ENCODE results near the gene ZNF189. TPM values are rescaled to one million over a fixed set of nuclear protein-coding genes. Genes with fewer than 3 reads are reported as not detected.

Gene ZNF189
- total and polyA plus RNA-seq, 2 donors (not counting 3 experiments of a cell fraction or from before 2014, with no cell fraction given): 3.3 to 14.6 TPM

GRCh38 chr9:101369884-101370531, 28.6 kb upstream of the ZNF189 start:
- FAIRE-seq: no peak
- Histone ChIP-seq H3K4me1 (ENCODE audit: control insufficient read depth, extremely low read depth, insufficient read depth, low read length) (no peaks in the 10 kb centered on the region), H3K79me2 (ENCODE audit: control insufficient read depth, insufficient read depth, low read length) (no peaks in the 10 kb centered on the region), H3K9me3 (replicated peaks; ENCODE audit: control insufficient read depth, insufficient read depth, low read length) (no peaks in the 10 kb centered on the region), H2AFZ (ENCODE audit: low read depth, low read length) (no peak overlapping the region), H3K27ac (ENCODE audit: insufficient read depth, low read depth, low read length) (no peak overlapping the region), H3K4me3 (replicated peaks in 1 of 3; ENCODE audit: insufficient read depth in 1 of 3, low read depth in 1 of 3, low read length in 3 of 3) (no peak overlapping the region), H3K9me1 (replicated peaks; ENCODE audit: control insufficient read depth, extremely low read depth, insufficient read depth, low read length) (no peaks in the 10 kb centered on the region), H3K9ac (replicated peaks; ENCODE audit: extremely low read depth, insufficient read depth, low read length) (no peak overlapping the region), H3K27me3 (ENCODE audit: control insufficient read depth in 2 of 2, insufficient read depth in 2 of 2, low read length in 2 of 2) (peaks cover 0 to 2% of the 10 kb centered on the region in 2 experiments), H3K36me3 (ENCODE audit: control insufficient read depth in 2 of 2, extremely low read depth in 1 of 2, insufficient read depth in 2 of 2, low read length in 2 of 2) (no peaks in the 10 kb centered on the region), H4K20me1 (replicated peaks; ENCODE audit: control insufficient read depth, extremely low read depth, insufficient read depth, low read length) (no peaks in the 10 kb centered on the region), H3K4me2 (ENCODE audit: insufficient read depth, low read length) (no peak overlapping the region)
- BruUV-seq (replicated peaks): no TSS peak
- ChIA-PET POLR2A (no interaction called here), CTCF (interaction anchor here (0.6 to 1.1 kb wide), 4 partner anchors 16 to 1120 kb away, joined by 3 to 5 read pairs (median 3); no protein-coding TSS in a partner anchor)
- DNase-seq (ENCODE audit: low read depth, low spot score): no peak
- no peak for TF ChIP-seq POLR2A (IDR thresholded peaks at IDR 0.05; ENCODE audit: low read depth, low read length)
- no peak for TF ChIP-seq MYC (IDR thresholded peaks at IDR 0.05; ENCODE audit: low read depth, low read length)
- dilution Hi-C loops (cut with MboI; ENCODE audit: extremely low pct_ligation_motif_present, low sequenced_read_pairs) (no loop called here), intact Hi-C loops (cut with micrococcal nuclease) (no loop called here)

- Histone ChIP-seq H3K79me2 (ENCODE audit: control insufficient read depth, insufficient read depth, low read length) (no peaks in the 10 kb centered on the region), H3K4me3 (replicated peaks in 1 of 3; ENCODE audit: insufficient read depth in 1 of 3, low read depth in 1 of 3, low read length in 3 of 3) (no peak overlapping the region), H3K27me3 (ENCODE audit: control insufficient read depth in 2 of 2, insufficient read depth in 2 of 2, low read length in 2 of 2) (peaks cover 0 to 2% of the 10 kb centered on the region in 2 experiments), H3K27ac (ENCODE audit: insufficient read depth, low read depth, low read length) (no peak overlapping the region), H2AFZ (ENCODE audit: low read depth, low read length) (no peak overlapping the region), H3K36me3 (ENCODE audit: control insufficient read depth in 2 of 2, extremely low read depth in 1 of 2, insufficient read depth in 2 of 2, low read length in 2 of 2) (no peaks in the 10 kb centered on the region), H3K9ac (replicated peaks; ENCODE audit: extremely low read depth, insufficient read depth, low read length) (no peak overlapping the region), H3K9me1 (replicated peaks; ENCODE audit: control insufficient read depth, extremely low read depth, insufficient read depth, low read length) (no peaks in the 10 kb centered on the region), H3K9me3 (replicated peaks; ENCODE audit: control insufficient read depth, insufficient read depth, low read length) (no peaks in the 10 kb centered on the region), H3K4me1 (ENCODE audit: control insufficient read depth, extremely low read depth, insufficient read depth, low read length) (no peaks in the 10 kb centered on the region), H4K20me1 (replicated peaks; ENCODE audit: control insufficient read depth, extremely low read depth, insufficient read depth, low read length) (no peaks in the 10 kb centered on the region), H3K4me2 (ENCODE audit: insufficient read depth, low read length) (no peak overlapping the region)
- no peak for TF ChIP-seq FOS (IDR thresholded peaks at IDR 0.05; ENCODE audit: borderline replicate concordance, insufficient read depth, low read length)
- no peak for TF ChIP-seq POLR2AphosphoS5 (IDR thresholded peaks at IDR 0.05; ENCODE audit: insufficient read depth, low read depth, low read length)
- TF ChIP-seq GATA2 (IDR thresholded peaks at IDR 0.05; ENCODE audit: insufficient read depth, insufficient read length, low read depth, low read length): no peak
- no peak for TF ChIP-seq MYC (IDR thresholded peaks at IDR 0.05; ENCODE audit: low read depth, low read length)
- no peak for TF ChIP-seq JUN (IDR thresholded peaks at IDR 0.05; ENCODE audit: borderline replicate concordance, insufficient read depth, insufficient read length, low read depth)
- TF ChIP-seq CTCF (IDR thresholded peaks at IDR 0.05; ENCODE audit: extremely low read depth in 1 of 2, insufficient read depth in 1 of 2, low read depth in 1 of 2, low read length in 2 of 2): no peak
- TF ChIP-seq MAX (IDR thresholded peaks at IDR 0.05; ENCODE audit: insufficient read depth, insufficient read length): no peak
- no peak for TF ChIP-seq POLR2A (IDR thresholded peaks at IDR 0.05; ENCODE audit: low read depth, low read length)
- no peak for TF ChIP-seq EZH2 (IDR thresholded peaks at IDR 0.05; ENCODE audit: borderline replicate concordance, low read depth, low read length, severe bottlenecking)
- DNase-seq (ENCODE audit: low read depth, low spot score) (no peak), FAIRE-seq (no peak)
- no TSS peak for BruUV-seq (replicated peaks)
- ChIA-PET CTCF (interaction anchor here (1.2 kb wide), 1 partner anchor 17 kb away, joined by 5 read pairs; no protein-coding TSS in a partner anchor), POLR2A (no interaction called here)
- intact Hi-C loops (cut with micrococcal nuclease) (no loop called here), dilution Hi-C loops (cut with MboI; ENCODE audit: extremely low pct_ligation_motif_present, low sequenced_read_pairs) (no loop called here)
These were observed 26.8 kb upstream of the ZNF189 start for GRCh38 chr9:101371813-101372212.

All from endothelial cell of umbilical vein (primary cell).